Ovary (tissue), 9 donors: Measurements from ENCODE around the gene AP2B1. TPM values are rescaled to one million over a fixed set of nuclear protein-coding genes. Genes with fewer than 3 reads are reported as not detected.

Experiments used
- DNase-seq, 5 donors: peaks; one replicate each; pipeline ENCODE4 v3.0.0-alpha.2; 2019 to 2020
- H3K27ac ChIP-seq, 2 donors: fragments of 200-600 bp; one replicate each; pipeline versions ENCODE4 v1.5.1 to v1.8.0; 2019 to 2022
- H3K27me3 ChIP-seq: fragments of 200-600 bp; one replicate; pipeline ENCODE4 v1.8.0; 2022
- H3K36me3 ChIP-seq: fragments of 200-600 bp; sonication (generic); one replicate; pipeline ENCODE4 v1.5.1; 2019
- H3K4me1 ChIP-seq: one replicate; pipeline ENCODE4 v1.8.1; 2013; ENCODE audit warnings: mild to moderate bottlenecking, moderate library complexity; ENCODE audit not compliant: insufficient read depth
- H3K4me3 ChIP-seq: fragments of 200-600 bp; sonication (generic); one replicate; pipeline ENCODE4 v1.5.1; 2017
- H3K9me3 ChIP-seq, 2 donors: fragments of 200-600 bp in 1 of 2; sonication (generic) in 1 of 2; one replicate each; pipeline versions ENCODE4 v1.5.1 to v1.8.1; 2013 to 2019; ENCODE audit warnings: mild to moderate bottlenecking in 1 of 2, moderate library complexity in 1 of 2
- CTCF ChIP-seq, 3 donors: fragments of 450-650 bp in 2 of 3; fragments of 200-600 bp in 1 of 3; IDR thresholded peaks; one replicate each; pipeline versions ENCODE4 v1.5.1 to v1.8.0; 2016 to 2022; ENCODE audit warnings: antibody characterized with exemption in 3 of 3, mild to moderate bottlenecking in 1 of 3
- EP300 ChIP-seq: sonication (generic); formaldehyde crosslinking; IDR thresholded peaks from one replicate; pipeline ENCODE4 v1.6.1; 2017; ENCODE audit warnings: antibody characterized with exemption
- POLR2A ChIP-seq: fragments of 450-650 bp; IDR thresholded peaks from one replicate; pipeline ENCODE4 v1.6.1; 2017; ENCODE audit warnings: antibody characterized with exemption, mild to moderate bottlenecking, moderate library complexity
- WGBS, 3 donors: extraction: QIAGEN DNeasy Blood & Tissue Kit in 1 of 3; methylation state at CpG; one replicate each; pipeline versions ENCODE4 v1.1.5 to v1.1.7; 2013 to 2017; 5-methylcytosine and 5-hydroxymethylcytosine counted together
- intact Hi-C, 4 donors: fragments of 100-400 bp; cut with DNase I; formaldehyde crosslinking; loops; one replicate each; pipeline versions ENCODE4 v1.11.0 to v1.15.1; 2022 to 2023
- polyA plus RNA-seq, 2 donors: library from polyadenylated mRNA; stranded (reverse); fragments of 200-250 nt in 1 of 2; fragments of 350-450 nt in 1 of 2; fragmentation: Illumina TruSeq in 1 of 2; extraction: RNeasy Lipid Tissue Mini Kit (QIAGEN cat#74804) in 1 of 2; gene quantifications; one replicate each; pipeline ENCODE4 v1.2.3, GENCODE V29; 2013 to 2014
- total RNA-seq, 7 donors: library from RNA; depleted of rRNA in 2 of 7; stranded (reverse); fragments of >200 nt in 2 of 7; fragmentation: NEBNext Ultra II Directional in 3 of 7; extraction: Animal tissue kit (Norgen Biotek cat#: 25700) in 3 of 7; gene quantifications; one replicate each; pipeline versions ENCODE4 v1.1.0 to v1.2.4, GENCODE V29; 2016 to 2023
- donor health status: DM: no; HTN: no; CAD: no; lungs with moderate emphysema.
- donor health status: DM: no; HTN: no; CAD: no.
- donor health status: Bipolar disorder and iron deficiency.
- donor health status: DM: yes; HTN: yes; CAD: no.
- donor health status: DM: no; HTN: no; CAD: no.
- donor health status: DM: yes; HTN: yes; CAD: no.

AP2B1 gene
- total and polyA plus RNA-seq, 9 donors = 42.6 to 170 (median 139) TPM

DNA sequence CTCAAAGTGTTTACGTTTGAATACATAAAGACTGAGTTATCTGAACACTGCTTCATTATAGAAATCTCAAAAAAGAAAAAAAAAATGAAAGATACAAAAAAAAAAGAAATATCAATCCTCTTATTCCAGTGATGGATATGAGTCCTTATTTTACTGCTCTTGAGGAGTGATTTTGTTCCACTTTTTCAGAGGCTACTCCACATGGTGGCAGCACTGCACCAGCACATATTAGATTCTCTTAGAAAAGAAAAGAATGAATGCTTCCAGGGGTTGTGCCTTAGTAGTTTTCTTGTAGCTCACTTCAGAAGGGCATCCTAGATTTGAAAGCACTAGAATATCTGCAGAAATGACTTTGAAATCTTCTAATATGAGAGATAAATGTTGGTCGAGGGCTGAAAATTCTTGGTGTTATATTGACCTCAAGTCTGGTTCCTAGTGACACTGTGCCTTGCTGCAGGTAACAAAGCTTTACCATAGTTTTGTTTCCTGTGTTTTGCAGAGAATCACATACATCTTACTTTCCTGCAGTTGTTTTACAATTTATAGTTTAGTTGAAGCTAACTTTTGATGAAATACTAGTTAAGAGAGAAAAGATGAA, 25.9 kb downstream of the AP2B1 start:
- 77 to 84% (median 80%) methylated on average over 2 of the region's 2 CpGs for WGBS, 3 donors

DNA sequence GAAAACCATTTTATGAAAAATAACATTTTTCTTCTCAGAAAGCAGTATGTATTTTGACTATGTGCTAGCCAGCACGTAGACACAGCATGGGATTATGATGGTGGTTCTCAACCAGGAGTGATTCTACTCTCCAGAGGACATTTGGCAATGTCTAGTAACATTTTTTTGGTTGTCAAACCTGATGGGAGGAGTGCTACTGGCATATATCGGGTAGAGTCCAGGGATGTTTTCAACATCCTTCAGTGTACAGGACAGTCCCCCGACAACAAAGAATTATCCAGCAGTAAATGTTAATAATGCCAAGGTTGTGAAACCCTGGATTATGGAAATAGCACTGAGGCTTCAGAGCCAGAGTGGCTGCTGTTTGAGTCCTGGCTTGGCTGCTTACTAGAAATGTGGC, 27.7 kb downstream of the AP2B1 start:
- H3K27ac ChIP-seq = no peak overlapping the region
- intact Hi-C loops = loop anchor here in 3 of 4 donors (5.0 to 10.0 kb wide), 2 partner anchors 130 to 132 kb away; no protein-coding TSS in a partner anchor
- H3K9me3 ChIP-seq = no peaks in the 10 kb centered on the region
- H3K27me3 ChIP-seq = no peaks in the 10 kb centered on the region
- no peak for DNase-seq
- H3K4me1 ChIP-seq = no peaks in the 10 kb centered on the region
- no peaks in the 10 kb centered on the region for H3K36me3 ChIP-seq
- 44 to 75% (median 63%) methylated on average over 3 of the region's 3 CpGs for WGBS, 3 donors
- H3K4me3 ChIP-seq = no peak overlapping the region
- TF ChIP-seq CTCF (IDR thresholded peaks at IDR 0.05) (no peak), POLR2A (no peak), EP300 (no peak)

More for the DNA sequence above, 25.9 kb downstream of the AP2B1 start:
- Histone ChIP-seq H3K4me3 (no peak overlapping the region), H3K27me3 (no peaks in the 10 kb centered on the region), H3K36me3 (no peaks in the 10 kb centered on the region), H3K27ac (no peak overlapping the region), H3K9me3 (no peaks in the 10 kb centered on the region), H3K4me1 (no peaks in the 10 kb centered on the region)
- intact Hi-C loops = loop anchor here in 3 of 4 donors (5.0 to 10.0 kb wide), 2 partner anchors 132 to 134 kb away; no protein-coding TSS in a partner anchor
- no peak for TF ChIP-seq POLR2A
- no peak for TF ChIP-seq CTCF (IDR thresholded peaks at IDR 0.05)
- TF ChIP-seq EP300 = no peak
- DNase-seq = peak in 2 of 5 donors; percentile 35 to 46

DNA sequence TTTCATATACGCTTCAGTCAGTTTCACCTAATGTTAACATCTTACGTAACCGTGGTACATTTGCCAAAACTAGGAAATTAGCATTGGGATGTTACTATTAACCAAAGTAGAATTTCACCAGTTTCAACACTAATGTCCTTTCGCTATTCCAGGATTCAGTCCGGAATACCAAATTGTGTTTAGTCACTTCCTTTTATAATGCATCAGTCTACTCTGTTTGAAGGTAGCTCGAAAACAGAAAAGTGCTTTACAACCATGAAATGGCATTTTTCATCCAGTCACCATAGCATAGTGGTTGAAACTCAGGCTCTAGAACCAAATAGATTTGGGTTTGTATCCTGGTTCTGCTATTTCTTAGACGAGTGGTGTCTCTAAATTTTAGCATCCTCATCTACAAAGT, 29.4 kb downstream of the AP2B1 start:
- Histone ChIP-seq H3K4me3 (no peak overlapping the region), H3K27me3 (no peaks in the 10 kb centered on the region), H3K27ac (no peak overlapping the region), H3K4me1 (no peaks in the 10 kb centered on the region), H3K36me3 (no peaks in the 10 kb centered on the region), H3K9me3 (no peaks in the 10 kb centered on the region)
- intact Hi-C loops = loop anchor here in 1 of 4 donors (10.0 kb wide), 1 partner anchor 128 kb away; no protein-coding TSS in a partner anchor
- 95 to 96% (median 95%) methylated on average over 7 of the region's 7 CpGs for WGBS, 3 donors
- TF ChIP-seq CTCF (IDR thresholded peaks at IDR 0.05) = no peak
- no peak for TF ChIP-seq POLR2A
- TF ChIP-seq EP300 = no peak
- no peak for DNase-seq

DNA sequence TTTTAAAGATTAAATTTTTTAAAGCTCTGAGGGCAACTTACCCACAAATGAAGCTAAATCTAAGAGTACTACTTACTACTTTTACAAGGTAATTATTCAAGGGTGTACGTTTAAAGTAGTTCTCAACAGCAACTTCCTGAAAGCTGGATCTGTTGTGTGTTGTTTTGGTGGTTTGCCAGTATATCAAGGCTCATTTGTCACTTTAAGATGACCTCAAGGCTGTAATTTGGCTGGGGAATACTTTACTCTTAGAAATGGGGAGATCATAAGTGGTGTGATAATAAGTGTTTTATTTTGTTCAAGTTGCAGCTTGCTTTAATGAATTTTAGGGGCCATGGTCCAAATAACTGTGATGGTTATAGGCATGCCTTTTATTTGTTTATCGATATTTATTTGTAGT, 30.4 kb downstream of the AP2B1 start:
- no peaks in the 10 kb centered on the region for H3K27me3 ChIP-seq
- no peak for TF ChIP-seq CTCF (IDR thresholded peaks at IDR 0.05)
- TF ChIP-seq EP300 = no peak
- DNase-seq = no peak
- no peak overlapping the region for H3K4me3 ChIP-seq
- WGBS, 3 donors = 68 to 71% (median 68%) methylated on average over 2 of the region's 2 CpGs
- no peaks in the 10 kb centered on the region for H3K36me3 ChIP-seq
- no peak overlapping the region for H3K27ac ChIP-seq
- intact Hi-C loops = loop anchor here in 1 of 4 donors (10.0 kb wide), 1 partner anchor 127 kb away; no protein-coding TSS in a partner anchor
- no peaks in the 10 kb centered on the region for H3K9me3 ChIP-seq
- no peaks in the 10 kb centered on the region for H3K4me1 ChIP-seq
